HG03139 (cell line): ENCODE data around the gene MBOAT1.
A peak's percentile ranks its signal among the peaks of the same experiment; 100 is the strongest.
"Not testable (repeated sequence)": the region's sequence is repeated elsewhere in the genome, so short reads cannot be mapped to it uniquely, and the experiment has no call there.

Experiments
- ATAC-seq: cut with Tn5 transposase; IDR thresholded peaks from one replicate; pipeline ENCODE4 v1.9.1; 2021; ENCODE audit not compliant: unreplicated experiment

The MBOAT1 gene

GRCh38 chr6:20142866-20143265 lies 69.4 kb downstream of the MBOAT1 start:
- no peak for ATAC-seq

DNA sequence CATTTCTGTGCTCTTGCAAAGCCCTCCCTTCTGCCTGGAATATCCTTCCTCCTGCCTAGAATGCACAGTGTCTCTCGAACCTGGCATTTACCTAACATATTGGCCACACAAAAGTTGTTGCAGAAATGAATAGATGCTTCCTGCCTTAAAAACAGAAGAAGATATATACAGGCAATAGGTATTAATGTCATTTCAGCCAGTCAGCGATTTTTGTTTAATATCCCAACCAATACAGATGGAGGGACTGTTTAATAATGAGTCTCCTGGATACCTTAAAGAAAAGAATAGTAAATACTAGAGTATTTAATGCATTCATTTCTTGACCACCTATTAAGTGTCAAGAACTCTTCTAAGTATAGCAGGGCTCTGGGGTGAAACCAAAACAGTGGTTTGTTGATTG lies 70.3 kb downstream of the MBOAT1 start:
- no peak for ATAC-seq

DNA sequence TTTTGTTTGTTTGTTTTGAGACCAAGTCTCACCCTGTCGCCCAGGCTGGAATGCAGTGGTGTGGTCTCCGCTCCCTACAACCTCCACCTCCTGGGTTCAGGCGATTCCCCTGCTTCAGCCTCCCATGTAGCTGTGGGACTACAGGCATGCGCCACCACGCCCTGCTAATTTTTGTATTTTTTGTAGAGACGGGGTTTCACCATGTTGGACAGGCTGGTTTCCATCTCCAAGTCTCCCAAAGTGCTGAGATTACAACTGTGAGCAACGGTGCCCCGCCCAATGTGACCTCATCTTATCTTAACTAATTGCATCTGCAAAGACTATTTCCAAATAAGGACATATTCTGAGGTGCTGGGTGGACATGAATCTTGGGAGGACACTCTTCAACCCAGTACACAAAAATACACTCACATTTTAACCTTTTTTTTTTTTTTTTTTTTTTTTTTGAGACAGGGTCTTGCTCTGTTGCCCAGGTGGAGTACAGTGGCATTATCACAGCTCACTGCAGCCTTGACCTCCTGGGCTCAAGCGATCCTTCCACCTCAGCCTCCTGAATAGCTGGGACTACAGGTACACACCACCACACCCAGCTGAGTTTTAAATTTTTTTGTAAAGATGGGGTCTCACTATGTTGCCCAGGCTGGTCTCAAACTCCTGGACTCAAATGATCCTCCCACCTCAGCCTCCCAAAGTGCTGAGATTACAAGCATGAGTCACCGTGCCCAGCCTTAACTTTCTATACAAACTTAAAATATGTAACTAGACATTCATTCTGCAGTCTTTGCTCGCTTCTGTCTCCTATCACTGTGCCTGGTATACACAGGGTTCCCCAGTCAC lies 72.9 kb downstream of the MBOAT1 start:
- not testable (repeated sequence) for ATAC-seq

GRCh38 chr6:20137837-20138236 lies 74.4 kb downstream of the MBOAT1 start:
- no peak for ATAC-seq

- no peak for ATAC-seq
Measured at GRCh38 chr6:20137240-20137639, 75.0 kb downstream of the MBOAT1 start.

DNA sequence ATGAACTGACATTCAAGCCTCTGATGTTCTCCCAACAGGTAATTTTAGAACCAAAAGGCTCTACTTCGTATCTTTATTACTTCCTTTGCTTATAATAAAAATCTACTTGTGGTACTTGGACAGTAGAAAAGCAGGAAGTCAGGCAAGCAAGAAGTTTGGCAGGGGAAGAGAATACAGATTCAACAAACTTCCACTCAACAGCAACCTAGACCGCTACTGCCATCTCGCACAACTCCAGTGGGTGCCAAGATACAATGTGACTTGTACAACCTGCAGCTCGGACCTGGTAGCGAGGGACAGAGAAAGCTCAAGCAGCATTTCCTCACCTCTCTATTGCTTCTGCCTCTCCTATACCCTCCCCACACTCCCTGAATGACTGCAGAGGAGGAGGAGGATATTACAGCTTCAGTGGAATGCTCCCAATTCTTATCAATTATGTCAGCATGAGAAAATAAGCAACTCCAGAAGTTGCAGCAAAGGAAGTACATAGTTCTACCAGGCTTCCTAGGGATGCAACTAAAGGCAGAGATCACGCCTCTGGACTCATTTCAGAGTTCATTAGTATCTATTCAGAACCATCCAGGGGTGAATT lies 76.5 kb downstream of the MBOAT1 start:
- no peak for ATAC-seq

DNA sequence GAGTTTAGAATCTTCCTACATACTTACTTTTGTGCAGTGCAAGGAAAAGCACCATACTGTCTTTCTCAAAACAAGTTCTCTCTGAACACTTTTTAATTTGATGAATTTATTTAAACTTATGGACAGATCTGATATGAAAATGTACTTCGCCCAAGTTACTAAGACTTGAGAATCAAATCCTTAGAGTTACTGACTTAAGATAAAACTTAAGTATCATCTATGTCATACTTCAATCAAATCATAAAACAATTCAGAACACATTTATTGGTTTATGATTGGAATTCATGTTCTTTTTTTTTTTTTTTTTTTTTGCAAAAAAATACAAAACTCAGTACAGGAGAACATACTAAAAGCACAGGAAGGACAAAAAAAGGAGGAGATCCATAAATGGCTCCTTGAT lies 77.7 kb downstream of the MBOAT1 start:
- no peak for ATAC-seq

DNA sequence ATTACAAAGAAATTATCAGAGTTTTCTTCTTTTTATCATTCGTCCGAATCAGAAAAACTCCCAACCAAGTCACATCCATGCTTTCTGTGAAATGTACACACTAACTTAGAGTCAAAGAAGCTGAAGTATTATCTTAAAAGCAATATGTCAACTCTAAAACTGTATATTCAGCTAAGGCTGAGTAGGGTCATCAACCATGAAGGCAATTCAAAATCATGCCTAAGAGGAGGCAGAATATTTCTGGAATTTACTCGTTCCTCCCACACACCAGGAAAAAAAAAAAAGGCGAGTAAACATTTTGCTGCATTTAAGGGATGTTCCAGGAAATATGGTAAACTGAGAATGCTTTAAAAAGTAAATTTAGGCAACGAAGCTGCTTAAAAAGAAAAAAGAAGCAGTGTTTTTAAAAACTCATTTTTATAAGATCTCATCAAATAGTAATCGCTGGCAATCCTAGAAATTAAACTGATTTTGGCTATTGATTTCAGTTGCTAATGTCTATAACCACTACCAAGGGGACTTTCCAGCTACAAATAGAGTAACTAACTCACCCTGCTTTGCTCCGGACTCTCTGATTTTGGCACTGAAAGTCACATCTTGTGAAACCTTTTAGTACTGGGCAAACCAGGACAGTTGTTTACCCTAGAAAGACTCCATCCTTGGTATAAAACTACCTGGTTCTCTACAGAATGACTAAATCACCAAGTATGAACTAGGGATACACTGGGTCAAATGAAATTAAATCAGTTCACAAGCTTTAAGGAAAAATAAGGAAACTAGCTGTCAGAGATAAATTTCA lies 82.8 kb downstream of the MBOAT1 start:
- ATAC-seq: no peak

GRCh38 chr6:20128018-20128417 lies 84.3 kb downstream of the MBOAT1 start:
- no peak for ATAC-seq

DNA sequence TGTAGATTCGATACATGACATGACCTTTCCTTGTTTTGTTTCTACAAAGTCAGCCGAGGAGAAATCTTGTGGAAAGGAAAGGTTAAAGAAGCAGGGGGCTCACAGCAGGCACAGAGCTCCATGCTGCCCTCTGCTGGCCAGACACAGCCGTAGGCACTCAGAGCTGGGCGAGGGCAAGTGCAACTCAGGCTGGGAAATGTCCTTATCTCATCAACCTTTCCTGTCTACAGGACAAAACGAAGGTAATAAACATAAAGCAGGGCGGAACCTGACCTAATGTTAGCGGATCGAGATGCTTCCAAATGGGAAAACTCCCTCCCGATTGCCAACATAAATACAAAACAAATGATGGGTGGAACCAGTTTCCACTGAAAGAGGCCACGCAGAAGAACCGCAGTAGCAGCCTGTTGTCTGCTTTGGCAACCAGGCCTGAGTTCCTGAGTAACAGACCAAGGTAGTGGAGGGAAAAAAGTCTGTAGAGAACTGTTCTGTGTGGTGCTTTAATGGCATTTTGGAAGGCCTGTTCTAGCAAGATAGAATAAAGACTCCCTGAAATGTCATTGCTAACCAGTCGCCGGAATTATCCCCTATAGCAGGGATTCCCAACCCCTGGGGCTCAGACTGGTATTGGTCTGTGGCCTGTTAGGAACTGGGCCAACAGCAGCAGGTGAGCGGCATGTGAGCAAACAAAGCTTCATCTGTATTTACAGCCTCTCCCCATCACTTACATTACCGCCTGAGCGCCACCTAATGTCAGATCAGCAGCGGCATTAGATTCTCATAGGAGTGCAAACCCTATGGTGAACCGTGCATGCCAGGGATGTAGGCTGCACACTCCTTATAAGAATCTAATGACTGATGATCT lies 85.2 kb downstream of the MBOAT1 start:
- peak; percentile 79 for ATAC-seq

GRCh38 chr6:20126102-20126752 lies 86.0 kb downstream of the MBOAT1 start:
- ATAC-seq: no peak

- no peak for ATAC-seq
Measured at GRCh38 chr6:20124545-20124944, 87.7 kb downstream of the MBOAT1 start.

GRCh38 chr6:20119485-20119884 lies 92.8 kb downstream of the MBOAT1 start:
- no peak for ATAC-seq

DNA sequence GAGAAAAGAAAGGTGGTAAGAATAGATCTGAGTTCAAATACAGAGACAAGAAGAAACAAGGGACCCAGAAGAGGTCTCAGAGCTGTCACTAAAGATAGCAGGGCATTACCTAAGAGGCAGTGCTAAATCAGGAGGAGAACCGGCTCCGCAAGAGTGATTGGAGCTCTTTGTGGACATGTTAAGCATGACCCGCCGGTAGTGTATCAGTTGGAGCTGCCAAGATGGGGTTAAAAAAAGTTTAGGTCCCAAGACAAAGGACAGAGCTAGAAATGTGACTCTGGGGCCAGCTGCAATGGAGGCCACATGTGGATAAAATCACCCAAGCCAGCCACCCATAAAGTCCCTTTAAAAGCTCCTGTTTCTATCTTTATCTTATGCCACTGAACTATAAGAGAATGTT lies 93.4 kb downstream of the MBOAT1 start:
- no peak for ATAC-seq

- no peak for ATAC-seq
Measured at GRCh38 chr6:20117474-20117873, 94.8 kb downstream of the MBOAT1 start.

GRCh38 chr6:20116792-20117191 lies 95.5 kb downstream of the MBOAT1 start:
- ATAC-seq: no peak

DNA sequence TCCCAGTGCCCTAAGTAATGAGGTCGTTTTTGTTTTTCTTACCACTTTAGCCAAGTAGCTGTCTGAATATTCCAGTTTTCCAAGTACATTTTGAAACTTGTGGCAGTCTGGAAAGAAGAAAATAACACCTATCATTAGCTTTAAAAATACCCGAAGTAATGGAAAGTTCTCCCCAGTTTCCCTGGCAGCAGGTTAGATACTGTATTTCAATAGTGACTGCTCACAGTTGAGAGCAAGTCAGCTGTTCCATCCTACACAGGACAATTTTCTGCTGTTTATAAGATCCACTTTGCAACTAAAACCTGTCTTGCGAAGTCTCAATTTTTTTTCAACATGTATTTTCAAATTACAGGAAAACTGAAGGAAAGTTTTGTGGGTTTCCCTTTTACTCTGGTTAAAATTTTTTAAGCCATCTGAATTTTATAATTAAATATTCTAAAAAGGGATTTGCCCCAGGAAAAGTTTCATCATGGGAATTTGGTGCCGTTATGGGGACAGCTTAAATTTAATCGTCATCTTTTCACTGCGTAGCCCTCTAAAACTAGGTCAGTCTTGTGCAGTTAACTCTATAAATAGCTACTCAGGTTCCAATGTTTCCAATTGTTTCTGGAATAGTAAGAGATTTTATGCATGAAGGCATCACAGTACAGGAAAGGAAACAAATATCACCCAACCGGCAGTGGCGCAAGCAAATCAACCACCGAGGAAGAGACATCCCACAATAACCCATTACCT lies 96.9 kb downstream of the MBOAT1 start:
- ATAC-seq: no peak

DNA sequence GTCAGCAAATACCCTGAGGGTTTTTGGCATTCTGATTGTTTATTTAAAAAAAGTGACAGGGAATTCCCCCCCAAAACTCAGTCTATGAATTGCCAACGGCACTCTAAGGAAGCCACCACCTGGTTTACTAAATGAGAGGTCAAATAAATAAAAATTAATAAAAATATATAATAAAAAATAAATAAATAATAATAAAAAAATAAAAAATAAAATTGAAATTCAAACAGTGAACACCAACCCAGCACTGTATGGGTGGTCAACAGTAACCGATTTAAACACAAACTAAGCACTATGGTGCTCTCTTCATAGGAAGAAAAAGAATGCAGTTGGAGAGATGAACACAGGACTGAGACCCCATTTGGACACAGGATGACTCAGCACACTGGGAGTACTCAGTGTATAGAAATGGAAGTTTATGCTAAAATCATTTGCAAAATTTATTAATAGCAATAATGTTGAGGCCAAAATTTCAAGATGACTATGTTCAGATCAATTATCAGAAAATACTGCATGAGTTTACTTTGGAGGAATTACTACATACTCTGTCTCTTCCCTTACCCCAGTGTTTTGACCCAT lies 98.5 kb downstream of the MBOAT1 start:
- ATAC-seq: no peak

DNA sequence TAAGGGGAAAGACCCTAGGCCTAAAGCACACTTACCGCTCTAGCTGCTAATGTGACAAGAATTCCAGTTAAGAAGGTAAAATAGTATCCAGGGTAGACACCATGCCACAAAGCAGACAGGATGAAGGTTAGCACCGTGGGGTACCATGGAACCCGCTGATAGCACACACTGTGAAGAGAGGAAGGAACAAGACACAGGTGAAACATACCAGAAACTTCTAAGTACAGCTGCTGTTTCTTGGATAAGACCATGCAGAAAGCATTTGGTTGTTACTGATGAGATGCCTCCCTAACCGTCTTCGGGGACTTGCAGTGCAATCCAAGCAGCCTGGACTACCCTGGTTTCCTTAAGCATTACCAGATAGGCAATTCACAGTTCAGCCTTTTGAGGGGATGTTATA lies 99.4 kb downstream of the MBOAT1 start:
- no peak for ATAC-seq
